Activated CD4-positive, alpha-beta T cell treated with anti-CD3 and anti-CD28 coated beads, Interleukin-10, Interleukin-2, amounts not matched to agents 100 ng/mL and 50 ng/mL, durations not matched to agents 16 hours and 8 hours (primary cell): Measurements from ENCODE around the gene MYDGF.
"Not testable (repeated sequence)": the region's sequence is repeated elsewhere in the genome, so short reads cannot be mapped to it uniquely, and the experiment has no call there.

Experiments
- DNase-seq: peaks from one replicate; pipeline ENCODE4 v3.0.0-alpha.2; 2020

MYDGF gene

GRCh38 chr19:4699826-4700692 lies 29.9 kb upstream of the MYDGF start:
- DNase-seq: no peak

GRCh38 chr19:4697304-4697703 lies 27.2 kb upstream of the MYDGF start:
- DNase-seq: no peak

- DNase-seq: no peak
Observed at GRCh38 chr19:4695224-4695731, 25.1 kb upstream of the MYDGF start.

GRCh38 chr19:4694211-4694987 lies 24.3 kb upstream of the MYDGF start:
- no peak for DNase-seq

- DNase-seq: no peak
Observed at GRCh38 chr19:4693471-4694121, 23.5 kb upstream of the MYDGF start.

GRCh38 chr19:4693078-4693350 lies 22.9 kb upstream of the MYDGF start:
- no peak for DNase-seq

- no peak for DNase-seq
Observed at GRCh38 chr19:4692251-4693077, 22.3 kb upstream of the MYDGF start.

- no peak for DNase-seq
Observed at GRCh38 chr19:4691373-4691772, 21.2 kb upstream of the MYDGF start.

- no peak for DNase-seq
Observed at GRCh38 chr19:4690361-4690760, 20.2 kb upstream of the MYDGF start.

GRCh38 chr19:4689403-4689802 lies 19.3 kb upstream of the MYDGF start:
- DNase-seq: no peak

GRCh38 chr19:4688587-4688986 lies 18.4 kb upstream of the MYDGF start:
- no peak for DNase-seq

- DNase-seq: no peak
Observed at GRCh38 chr19:4687396-4687795, 17.3 kb upstream of the MYDGF start.

- no peak for DNase-seq
Observed at GRCh38 chr19:4686700-4687099, 16.6 kb upstream of the MYDGF start.

- DNase-seq: no peak
Observed at GRCh38 chr19:4684312-4685095, 14.4 kb upstream of the MYDGF start.

- no peak for DNase-seq
Observed at GRCh38 chr19:4682417-4683200, 12.5 kb upstream of the MYDGF start.

GRCh38 chr19:4680021-4680420 lies 9.9 kb upstream of the MYDGF start:
- not testable (repeated sequence) for DNase-seq

- peak; percentile 11 for DNase-seq
Observed at GRCh38 chr19:4678881-4679790, 9.0 kb upstream of the MYDGF start.

- DNase-seq: peak; percentile 54
Observed at GRCh38 chr19:4676955-4677731, 7.0 kb upstream of the MYDGF start.

GRCh38 chr19:4675346-4675745 lies 5.2 kb upstream of the MYDGF start:
- DNase-seq: no peak
